Rectal smooth muscle tissue (tissue), 1 donor: Measurements from ENCODE around the gene LAPTM4A.

Experiments used
- H3K27ac ChIP-seq: one replicate; pipeline ENCODE4 v1.7.0; 2013; ENCODE audit warnings: low read depth, low read length, inconsistent platforms
- H3K27me3 ChIP-seq: one replicate; pipeline ENCODE4 v1.7.0; 2013; ENCODE audit warnings: low read length; ENCODE audit not compliant: control insufficient read depth, insufficient read depth
- H3K36me3 ChIP-seq: one replicate; pipeline ENCODE4 v1.7.0; 2013; ENCODE audit warnings: low read length; ENCODE audit not compliant: control insufficient read depth, insufficient read depth
- H3K4me1 ChIP-seq: one replicate; pipeline ENCODE4 v1.7.0; 2013; ENCODE audit warnings: low read length; ENCODE audit not compliant: control insufficient read depth, insufficient read depth
- H3K4me3 ChIP-seq: one replicate; pipeline ENCODE4 v1.7.0; 2013; ENCODE audit warnings: low read length
- H3K9ac ChIP-seq: one replicate; pipeline ENCODE4 v1.7.0; 2013; ENCODE audit warnings: low read length

The LAPTM4A gene

DNA sequence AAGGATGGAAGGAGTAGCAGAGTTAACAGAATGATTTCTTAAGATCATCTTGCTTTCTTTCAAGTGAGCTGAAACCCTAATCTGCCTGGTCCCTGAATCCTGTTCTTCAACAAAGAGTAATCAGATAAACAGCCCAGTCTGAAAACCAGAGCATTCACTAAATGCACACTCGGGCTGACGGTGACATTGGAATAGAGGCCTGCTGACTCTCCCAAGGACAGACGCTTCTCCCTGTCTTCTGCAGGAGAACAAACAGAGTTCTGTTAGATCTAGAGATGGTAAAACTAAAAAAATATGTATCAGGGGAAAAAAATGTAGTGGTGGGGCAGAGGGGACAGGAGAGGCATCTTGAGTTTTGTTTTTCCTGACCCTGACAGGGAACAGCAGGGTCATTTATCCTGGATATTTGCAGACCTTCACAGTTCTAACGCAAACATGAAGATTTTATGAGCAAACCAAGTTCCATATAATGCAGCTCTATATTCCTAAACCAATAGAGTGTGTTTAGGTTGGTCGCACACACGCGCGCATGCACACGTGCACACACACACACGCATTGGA is 46.3 kb downstream of the LAPTM4A start:
- Histone ChIP-seq H3K4me1 (no peaks in the 10 kb centered on the region), H3K27ac (no peak overlapping the region), H3K4me3 (no peak overlapping the region), H3K9ac (no peak overlapping the region), H3K27me3 (no peaks in the 10 kb centered on the region), H3K36me3 (no peaks in the 10 kb centered on the region)

DNA sequence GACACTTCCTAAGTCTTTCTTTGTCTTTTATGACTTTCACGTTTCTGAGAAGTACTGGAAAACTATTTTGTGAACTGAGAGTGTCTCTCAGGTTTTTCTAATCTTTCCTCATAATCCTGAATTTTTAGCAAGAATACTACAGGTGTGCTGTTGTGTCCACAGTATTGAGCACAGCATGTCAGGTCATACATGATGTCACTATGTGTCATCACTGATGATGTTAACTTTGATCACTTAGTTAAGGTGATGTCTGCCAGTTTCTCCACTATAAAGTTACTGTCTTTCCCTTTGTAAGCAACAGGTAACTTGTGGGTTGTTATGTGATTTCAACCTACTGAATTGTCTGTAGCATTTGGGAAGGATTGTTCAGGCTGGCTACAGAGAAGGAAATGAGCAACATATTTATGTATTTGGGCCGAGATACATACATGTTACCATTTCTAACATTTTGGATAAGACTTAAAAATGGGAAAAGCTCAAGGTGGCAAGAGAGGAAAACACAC is 50.0 kb downstream of the LAPTM4A start:
- H3K4me1 ChIP-seq: no peaks in the 10 kb centered on the region
- H3K9ac ChIP-seq: no peak overlapping the region
- no peaks in the 10 kb centered on the region for H3K27me3 ChIP-seq
- no peak overlapping the region for H3K27ac ChIP-seq
- H3K36me3 ChIP-seq: no peaks in the 10 kb centered on the region
- H3K4me3 ChIP-seq: no peak overlapping the region

DNA sequence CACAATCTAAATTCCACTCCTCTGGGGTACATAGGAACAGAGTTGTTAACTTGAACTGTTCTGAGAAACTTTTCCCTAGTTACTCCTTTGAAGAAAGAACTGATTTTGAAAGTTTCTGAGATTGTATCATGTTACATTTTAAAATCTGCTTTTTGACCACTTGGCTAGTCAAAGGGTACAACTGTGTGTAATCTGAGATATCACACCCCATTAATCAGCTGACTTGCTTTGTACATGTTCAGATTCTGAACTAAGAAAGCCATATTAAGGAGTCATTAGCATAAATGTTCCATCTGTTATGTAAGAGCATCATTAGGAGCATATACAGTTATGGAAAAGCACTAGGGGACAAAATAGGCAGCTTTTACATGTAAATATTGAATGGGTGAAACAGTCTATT is 57.7 kb downstream of the LAPTM4A start:
- H3K27me3 ChIP-seq: no peaks in the 10 kb centered on the region
- no peaks in the 10 kb centered on the region for H3K36me3 ChIP-seq
- no peak overlapping the region for H3K9ac ChIP-seq
- no peak overlapping the region for H3K4me3 ChIP-seq
- no peaks in the 10 kb centered on the region for H3K4me1 ChIP-seq
- no peak overlapping the region for H3K27ac ChIP-seq

DNA sequence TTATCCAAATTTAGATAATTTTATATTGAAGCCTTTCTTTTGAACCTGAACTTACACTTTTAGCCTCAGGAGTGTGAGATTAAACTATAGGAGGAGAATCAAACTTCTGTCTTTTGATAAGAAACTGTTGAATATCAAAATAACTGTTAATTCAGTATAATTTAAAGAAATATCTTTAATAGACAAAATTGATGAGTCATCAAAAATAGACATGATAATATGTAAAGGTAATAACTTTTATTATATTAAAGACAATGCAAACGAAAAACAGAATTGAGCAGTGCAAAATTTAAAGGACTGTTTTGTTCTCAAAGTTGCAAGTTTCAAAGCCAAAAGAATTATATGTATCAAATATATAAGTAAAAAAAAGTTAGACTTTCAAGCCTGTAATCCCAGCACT is 59.5 kb downstream of the LAPTM4A start:
- no peaks in the 10 kb centered on the region for H3K27me3 ChIP-seq
- H3K36me3 ChIP-seq: no peaks in the 10 kb centered on the region
- H3K4me1 ChIP-seq: no peaks in the 10 kb centered on the region
- H3K4me3 ChIP-seq: no peak overlapping the region
- no peak overlapping the region for H3K9ac ChIP-seq
- no peak overlapping the region for H3K27ac ChIP-seq

DNA sequence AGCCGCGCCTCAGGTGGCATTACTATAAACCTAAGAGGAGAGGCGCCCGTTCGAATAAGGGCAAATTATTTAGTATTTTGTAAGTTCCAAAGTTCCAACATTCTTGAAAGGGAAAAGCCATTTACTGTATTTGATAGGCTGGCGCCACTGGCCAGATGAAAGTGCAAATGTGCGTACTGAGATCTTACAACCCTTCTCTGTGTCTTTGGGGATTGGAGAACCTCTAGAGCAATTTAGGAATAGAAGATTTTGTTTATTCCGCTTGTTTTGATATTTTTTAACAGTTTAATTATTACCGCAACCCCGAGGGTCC is 61.1 kb downstream of the LAPTM4A start:
- H3K4me1 ChIP-seq: no peaks in the 10 kb centered on the region
- peak overlapping the region; percentile 97 for H3K4me3 ChIP-seq

DNA sequence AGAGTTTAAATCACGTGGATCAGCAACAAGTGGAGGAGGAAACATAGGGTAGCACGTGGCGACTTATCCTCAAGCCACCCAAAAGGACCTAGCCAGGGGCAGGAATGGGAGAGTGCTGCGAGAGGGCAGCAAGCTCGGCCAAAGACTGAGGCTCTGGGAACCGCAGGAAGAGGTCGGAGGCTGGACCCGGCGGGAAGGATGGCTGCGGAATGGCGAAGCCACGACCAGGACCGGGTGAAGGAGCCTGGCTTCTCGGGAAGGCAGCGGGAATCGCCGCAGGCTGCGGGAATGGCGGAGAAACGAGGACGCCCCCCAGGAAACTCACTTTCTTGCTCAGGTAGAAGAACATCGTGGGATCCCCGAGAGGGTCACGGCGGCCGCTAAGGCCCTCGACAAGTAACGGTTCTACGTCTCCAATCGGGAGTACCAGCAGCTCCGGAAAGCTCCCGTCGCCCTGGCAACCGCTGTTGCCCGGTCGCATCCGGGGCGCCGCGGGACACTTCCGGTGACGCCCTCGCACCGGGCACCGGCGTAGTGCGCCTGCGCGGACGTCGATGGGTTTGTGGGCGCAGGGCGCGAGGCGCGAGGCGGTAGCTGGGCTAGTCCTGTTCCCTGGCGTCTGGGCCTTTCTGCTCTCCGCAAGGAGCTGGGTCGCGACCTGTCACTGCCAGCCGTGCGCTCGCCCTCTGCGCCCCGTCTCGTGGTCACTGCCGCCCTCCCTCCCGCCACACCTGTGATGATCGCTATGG is 61.6 kb downstream of the LAPTM4A start, which contains the start of gene WDR35:
Gene WDR35 (minus strand): TSS at position 439 of the 749 bp plus-strand sequence. CDS start 90 bp downstream, at position 349.
- Histone ChIP-seq H3K27me3 (no peaks in the 10 kb centered on the region), H3K27ac (peak within 1 kb of the TSS; percentile 63), H3K4me3 (peak within 1 kb of the TSS; percentile 97), H3K9ac (no peak within 1 kb of the TSS), H3K36me3 (no peaks in the 10 kb centered on the region), H3K4me1 (no peaks in the 10 kb centered on the region)

More for the DNA sequence above, 61.1 kb downstream of the LAPTM4A start:
- Histone ChIP-seq H3K9ac (no peak overlapping the region), H3K27ac (peak overlapping the region; percentile 63), H3K27me3 (no peaks in the 10 kb centered on the region), H3K36me3 (no peaks in the 10 kb centered on the region)

DNA sequence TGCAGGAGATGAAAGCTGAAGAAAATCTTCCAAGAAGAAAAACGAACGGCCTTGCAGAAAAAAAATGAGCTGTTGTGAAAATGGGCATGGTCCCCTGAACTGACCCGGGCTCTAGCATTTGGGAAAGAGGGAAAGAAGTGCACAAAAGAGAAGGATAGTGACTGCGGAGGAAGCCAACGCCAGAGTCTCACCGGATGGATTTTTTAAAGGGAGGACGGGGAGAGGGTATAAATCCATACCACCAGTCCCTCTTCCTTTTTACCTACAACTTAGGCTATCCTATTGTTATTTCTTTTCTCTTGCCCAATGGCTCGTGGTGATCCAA is 62.1 kb downstream of the LAPTM4A start:
- Histone ChIP-seq H3K27me3 (no peaks in the 10 kb centered on the region), H3K9ac (no peak overlapping the region), H3K4me1 (no peaks in the 10 kb centered on the region), H3K36me3 (no peaks in the 10 kb centered on the region), H3K27ac (no peak overlapping the region), H3K4me3 (peak overlapping the region; percentile 97)

DNA sequence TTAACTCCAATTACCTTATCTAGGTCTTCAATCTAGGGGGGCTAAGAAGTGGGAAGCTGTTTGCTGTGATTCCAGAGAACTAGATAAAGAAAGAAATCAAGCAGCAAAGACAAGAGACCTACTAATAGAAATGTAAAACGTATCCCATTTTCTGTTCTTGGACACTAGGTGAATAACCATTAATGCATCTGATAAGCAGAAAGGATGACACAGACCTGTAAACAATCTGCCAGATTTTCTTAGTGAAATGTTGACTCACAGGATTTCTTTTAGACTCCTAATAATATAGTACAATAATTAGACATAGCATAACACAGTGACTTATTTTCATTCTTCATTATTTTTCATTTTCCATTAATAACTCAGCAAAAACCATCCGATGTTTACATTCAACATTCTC is 62.8 kb downstream of the LAPTM4A start:
- Histone ChIP-seq H3K4me3 (no peak overlapping the region), H3K36me3 (no peaks in the 10 kb centered on the region), H3K4me1 (no peaks in the 10 kb centered on the region), H3K27ac (no peak overlapping the region), H3K27me3 (no peaks in the 10 kb centered on the region), H3K9ac (no peak overlapping the region)

DNA sequence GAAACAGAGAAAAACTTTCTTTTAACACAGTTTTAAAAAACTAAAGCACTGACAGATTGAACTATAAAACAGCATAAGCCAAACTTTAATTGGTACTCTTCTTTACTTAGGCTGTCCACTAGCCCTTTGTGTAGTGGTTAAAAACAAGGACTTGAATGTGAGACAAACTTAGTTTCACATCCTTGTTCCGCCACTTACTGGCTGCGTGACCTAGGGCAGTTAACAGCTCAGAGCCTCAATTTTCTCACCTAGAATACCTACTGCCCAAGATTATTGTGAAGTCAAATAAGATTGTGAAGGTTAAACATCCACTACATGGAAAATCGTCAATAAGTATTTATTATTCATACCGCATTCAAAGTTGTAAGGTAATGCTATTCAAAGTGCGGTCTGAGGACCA is 63.5 kb downstream of the LAPTM4A start:
- Histone ChIP-seq H3K27ac (no peak overlapping the region), H3K4me3 (no peak overlapping the region), H3K36me3 (no peaks in the 10 kb centered on the region), H3K4me1 (no peaks in the 10 kb centered on the region), H3K27me3 (no peaks in the 10 kb centered on the region), H3K9ac (no peak overlapping the region)
